ENCODE results near the gene CCDC171. TPM values are rescaled to one million over a fixed set of nuclear protein-coding genes. Genes with fewer than 3 reads are reported as not detected.

CCDC171 gene
- polyA plus RNA-seq, 3 donors, result 0.08 to 0.17 (median 0.10) TPM

DNA sequence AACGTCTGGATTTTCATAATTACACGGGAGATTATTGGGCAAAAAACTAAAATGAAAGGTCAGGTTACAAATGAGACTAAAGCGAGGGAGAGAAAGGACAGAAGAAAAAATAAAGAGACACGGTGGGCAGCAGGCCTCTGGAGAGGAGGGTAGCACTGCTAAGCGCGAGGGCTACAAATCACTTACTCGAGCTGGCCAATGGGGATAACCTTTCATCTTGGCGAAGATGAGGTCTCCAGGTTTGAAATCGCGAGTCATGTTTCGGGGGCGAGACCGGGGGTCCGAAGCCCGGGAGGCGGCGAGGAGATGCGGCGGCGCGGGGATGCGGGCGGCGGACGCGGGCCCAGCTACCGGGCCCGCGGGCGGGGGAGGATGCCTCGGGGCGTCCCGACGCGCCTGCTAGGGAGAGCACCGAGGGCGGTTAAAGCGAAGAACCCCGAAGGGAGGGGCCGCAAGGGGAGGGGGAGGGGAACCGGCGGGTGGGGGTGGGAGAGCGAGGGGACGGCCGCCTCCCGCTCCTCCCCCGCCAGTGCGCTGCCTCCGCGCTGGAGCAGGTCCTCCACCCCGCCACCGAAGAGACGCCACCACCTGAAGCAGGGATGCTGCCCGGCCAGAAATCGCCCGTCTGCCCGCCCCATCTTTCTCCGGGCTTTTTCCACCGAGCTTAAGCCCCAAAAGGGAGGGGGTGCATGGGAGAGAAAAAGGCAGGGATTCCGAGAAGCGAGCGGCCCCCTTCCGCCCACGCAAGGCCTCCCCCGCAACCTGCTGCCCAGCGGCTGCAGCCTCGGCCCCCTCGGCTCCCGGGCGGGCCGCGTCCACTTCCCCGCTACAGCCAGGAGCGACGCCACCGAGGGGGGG is 42.7 kb upstream of the CCDC171 start:
- peak overlapping the region in 1 of 2 donors; percentile 98 for H3K27ac ChIP-seq (ENCODE audit: low read depth in 1 of 2, low read length in 2 of 2)
- H3K79me2 ChIP-seq (ENCODE audit: insufficient read depth, low read length), result peaks cover 38% of the 10 kb centered on the region
- intact Hi-C loops (cut with micrococcal nuclease), result loop anchor here (5.0 to 10.0 kb wide), 4 partner anchors 42 to 95 kb away; partner anchors contain the start of genes CCDC171 (in 2 of the 2) and SNAPC3 (in 2 of the 2)
- peak overlapping the region; percentile 94 for H2AFZ ChIP-seq (ENCODE audit: insufficient read depth, low read depth, low read length, poor library complexity, severe bottlenecking)
- Mint-ChIP-seq H3K27ac (peak overlapping the region; percentile 59 to 90 (median 83)), H3K9me3 (peaks cover 0 to 3% (median 0%) of the 10 kb centered on the region in 7 donors), H3K4me3 (peak overlapping the region; percentile 97 to 98), H3K36me3 (peaks cover 21 to 23% of the 10 kb centered on the region in 2 donors), H3K27me3 (ENCODE audit: low read depth in 3 of 3) (no peaks in the 10 kb centered on the region), H3K4me1 (peaks cover 31% of the 10 kb centered on the region)
- peak in 1 of 3 donors; percentile 7 for DNase-seq
- TF ChIP-seq, protein P1, sequence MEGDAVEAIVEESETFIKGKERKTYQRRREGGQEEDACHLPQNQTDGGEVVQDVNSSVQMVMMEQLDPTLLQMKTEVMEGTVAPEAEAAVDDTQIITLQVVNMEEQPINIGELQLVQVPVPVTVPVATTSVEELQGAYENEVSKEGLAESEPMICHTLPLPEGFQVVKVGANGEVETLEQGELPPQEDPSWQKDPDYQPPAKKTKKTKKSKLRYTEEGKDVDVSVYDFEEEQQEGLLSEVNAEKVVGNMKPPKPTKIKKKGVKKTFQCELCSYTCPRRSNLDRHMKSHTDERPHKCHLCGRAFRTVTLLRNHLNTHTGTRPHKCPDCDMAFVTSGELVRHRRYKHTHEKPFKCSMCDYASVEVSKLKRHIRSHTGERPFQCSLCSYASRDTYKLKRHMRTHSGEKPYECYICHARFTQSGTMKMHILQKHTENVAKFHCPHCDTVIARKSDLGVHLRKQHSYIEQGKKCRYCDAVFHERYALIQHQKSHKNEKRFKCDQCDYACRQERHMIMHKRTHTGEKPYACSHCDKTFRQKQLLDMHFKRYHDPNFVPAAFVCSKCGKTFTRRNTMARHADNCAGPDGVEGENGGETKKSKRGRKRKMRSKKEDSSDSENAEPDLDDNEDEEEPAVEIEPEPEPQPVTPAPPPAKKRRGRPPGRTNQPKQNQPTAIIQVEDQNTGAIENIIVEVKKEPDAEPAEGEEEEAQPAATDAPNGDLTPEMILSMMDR (IDR thresholded peaks at IDR 0.05), result no peak
- H3K9me3 ChIP-seq (replicated peaks in 1 of 2; ENCODE audit: control insufficient read depth in 1 of 2, insufficient read depth in 1 of 2, low read length in 2 of 2), result no peaks in the 10 kb centered on the region
- H4K20me1 ChIP-seq (ENCODE audit: insufficient read depth, low read length), result peaks cover 7% of the 10 kb centered on the region
- H3K4me3 ChIP-seq (replicated peaks in 1 of 3; ENCODE audit: low read depth in 2 of 3, low read length in 3 of 3), result peak overlapping the region; percentile 86 to 97 (median 92)
- H3K9ac ChIP-seq (ENCODE audit: insufficient read depth, low read length, poor library complexity, severe bottlenecking), result peak overlapping the region; percentile 84
- peaks cover 10 to 28% of the 10 kb centered on the region in 2 donors for H3K36me3 ChIP-seq (replicated peaks in 1 of 2; ENCODE audit: control insufficient read depth in 1 of 2, insufficient read depth in 2 of 2, low read length in 2 of 2)
- peak overlapping the region; percentile 79 for H3K4me2 ChIP-seq (replicated peaks; ENCODE audit: extremely low read depth, low read length, poor library complexity, severe bottlenecking)
- whole genome bisulfite sequencing (ENCODE audit: insufficient coverage), result under 1% methylated on average over 51 of the region's 76 CpGs
- H3K27me3 ChIP-seq (ENCODE audit: control insufficient read depth in 2 of 2, insufficient read depth in 2 of 2, low read length in 2 of 2), result no peaks in the 10 kb centered on the region
- H3K4me1 ChIP-seq (ENCODE audit: control insufficient read depth in 1 of 2, insufficient read depth in 2 of 2, low read length in 2 of 2), result peaks cover 17 to 27% of the 10 kb centered on the region in 2 donors

DNA sequence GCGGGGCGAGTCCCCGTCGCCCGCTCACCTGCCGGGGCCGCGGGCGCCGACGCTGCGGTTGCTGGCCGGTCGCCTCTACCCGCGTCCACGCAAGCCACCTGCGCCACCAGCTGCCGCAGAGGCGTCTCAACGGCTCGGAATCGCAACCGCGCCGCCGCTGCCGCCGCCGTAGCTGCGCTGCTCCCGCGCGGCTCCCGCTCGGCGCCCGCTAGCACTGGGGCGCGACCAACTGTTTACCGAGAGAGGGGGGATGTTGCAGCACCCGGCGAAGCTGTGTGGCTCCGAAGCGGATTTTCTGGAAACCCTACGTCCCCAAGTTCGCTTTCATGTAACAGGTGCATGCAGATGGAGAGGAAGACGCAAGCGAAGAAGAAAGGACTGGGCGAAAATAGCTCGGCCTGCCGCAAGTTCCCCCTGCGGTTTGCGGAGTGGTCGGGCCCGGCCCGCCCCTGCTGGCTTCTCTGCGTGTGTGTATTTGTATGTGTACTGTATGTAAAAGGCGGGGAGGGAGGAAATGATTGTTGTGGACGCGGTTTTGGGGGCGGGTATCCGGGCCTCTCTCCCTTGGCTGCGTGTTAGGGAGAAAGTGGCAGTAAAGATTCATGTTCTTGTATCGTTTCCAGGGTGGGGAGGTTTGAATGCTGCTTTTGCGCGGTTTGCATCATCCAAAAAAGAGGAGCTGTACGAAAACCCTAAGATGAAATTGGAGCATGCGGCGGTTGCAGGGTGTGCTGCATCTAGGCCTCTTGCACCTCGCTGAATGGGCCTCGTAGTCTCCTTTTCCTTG is 41.9 kb upstream of the CCDC171 start, which contains the start of gene PSIP1:
Gene PSIP1, minus strand, starts transcription at position 182 of the 787 bp plus-strand sequence. CDS start 782 bp downstream, outside the sequence.
- Mint-ChIP-seq H3K27me3 (ENCODE audit: low read depth in 3 of 3) (no peaks in the 10 kb centered on the region), H3K27ac (peak within 1 kb of the TSS; percentile 97 to 100 (median 100)), H3K36me3 (peaks cover 14 to 22% of the 10 kb centered on the region in 2 donors), H3K4me3 (peak within 1 kb of the TSS; percentile 97 to 98), H3K4me1 (peaks cover 31% of the 10 kb centered on the region), H3K9me3 (peaks cover 0 to 3% (median 0%) of the 10 kb centered on the region in 7 donors)
- WGBS (ENCODE audit: insufficient coverage), result under 1% methylated on average over 66 of the region's 72 CpGs
- Histone ChIP-seq H3K4me1 (ENCODE audit: control insufficient read depth in 1 of 2, insufficient read depth in 2 of 2, low read length in 2 of 2) (peaks cover 17 to 27% of the 10 kb centered on the region in 2 donors), H3K36me3 (replicated peaks in 1 of 2; ENCODE audit: control insufficient read depth in 1 of 2, insufficient read depth in 2 of 2, low read length in 2 of 2) (peaks cover 3 to 20% of the 10 kb centered on the region in 2 donors), H3K9me3 (replicated peaks in 1 of 2; ENCODE audit: control insufficient read depth in 1 of 2, insufficient read depth in 1 of 2, low read length in 2 of 2) (no peaks in the 10 kb centered on the region), H2AFZ (ENCODE audit: insufficient read depth, low read depth, low read length, poor library complexity, severe bottlenecking) (peak within 1 kb of the TSS; percentile 94), H3K27me3 (ENCODE audit: control insufficient read depth in 2 of 2, insufficient read depth in 2 of 2, low read length in 2 of 2) (no peaks in the 10 kb centered on the region), H3K27ac (ENCODE audit: low read depth in 1 of 2, low read length in 2 of 2) (peak within 1 kb of the TSS; percentile 80 to 98), H3K4me3 (replicated peaks in 1 of 3; ENCODE audit: low read depth in 2 of 3, low read length in 3 of 3) (peak within 1 kb of the TSS; percentile 86 to 97 (median 92)), H3K79me2 (ENCODE audit: insufficient read depth, low read length) (peaks cover 34% of the 10 kb centered on the region), H4K20me1 (ENCODE audit: insufficient read depth, low read length) (peaks cover 7% of the 10 kb centered on the region), H3K4me2 (replicated peaks; ENCODE audit: extremely low read depth, low read length, poor library complexity, severe bottlenecking) (peak within 1 kb of the TSS; percentile 79), H3K9ac (ENCODE audit: insufficient read depth, low read length, poor library complexity, severe bottlenecking) (peak within 1 kb of the TSS; percentile 84)
- TF ChIP-seq, protein P1 (IDR thresholded peaks at IDR 0.05), result no peak
- DNase-seq, result peak; percentile 71 to 79 (median 78)
- intact Hi-C loops (cut with micrococcal nuclease), result loop anchor here (5.0 to 10.0 kb wide), 3 partner anchors 41 to 89 kb away; partner anchors contain the start of genes CCDC171 (in 2 of the 2) and SNAPC3 (in 2 of the 2)

All from CD14-positive monocyte (primary cell).